Measurements from ENCODE around the gene CLDN4. TPM values are rescaled to one million over a fixed set of nuclear protein-coding genes. Genes with fewer than 3 reads are reported as not detected.
A peak's percentile ranks its signal among the peaks of the same experiment; 100 is the strongest.

Gene CLDN4
- polyA plus RNA-seq, 6 donors from 2014 or later = 0.08 to 0.13 TPM; not detected in 4

- no peak overlapping the region for H3K4me3 Mint-ChIP-seq
- ATAC-seq (ENCODE audit: low read depth in 2 of 2) = no peak
- no peaks in the 10 kb centered on the region for H3K36me3 Mint-ChIP-seq
- DNase-seq = no peak
- peak overlapping the region in 1 of 6 donors; percentile 69 for H3K27ac Mint-ChIP-seq
- H3K9me3 Mint-ChIP-seq = no peaks in the 10 kb centered on the region
- peaks cover 0 to 4% (median 0%) of the 10 kb centered on the region in 3 donors for H3K4me1 Mint-ChIP-seq
- H3K27me3 Mint-ChIP-seq = peaks cover 4 to 42% (median 14%) of the 10 kb centered on the region in 3 donors
Observed at GRCh38 chr7:73879977-73880681, 49.3 kb downstream of the CLDN4 start.

GRCh38 chr7:73880755-73881328 is 50.0 kb downstream of the CLDN4 start:
- H3K4me3 Mint-ChIP-seq = no peak overlapping the region
- peaks cover 4 to 47% (median 17%) of the 10 kb centered on the region in 3 donors for H3K27me3 Mint-ChIP-seq
- DNase-seq (no peak), ATAC-seq (ENCODE audit: low read depth in 2 of 2) (no peak)
- peaks cover 0 to 4% (median 0%) of the 10 kb centered on the region in 3 donors for H3K4me1 Mint-ChIP-seq
- no peaks in the 10 kb centered on the region for H3K9me3 Mint-ChIP-seq
- H3K36me3 Mint-ChIP-seq = no peaks in the 10 kb centered on the region
- H3K27ac Mint-ChIP-seq = no peak overlapping the region

DNA sequence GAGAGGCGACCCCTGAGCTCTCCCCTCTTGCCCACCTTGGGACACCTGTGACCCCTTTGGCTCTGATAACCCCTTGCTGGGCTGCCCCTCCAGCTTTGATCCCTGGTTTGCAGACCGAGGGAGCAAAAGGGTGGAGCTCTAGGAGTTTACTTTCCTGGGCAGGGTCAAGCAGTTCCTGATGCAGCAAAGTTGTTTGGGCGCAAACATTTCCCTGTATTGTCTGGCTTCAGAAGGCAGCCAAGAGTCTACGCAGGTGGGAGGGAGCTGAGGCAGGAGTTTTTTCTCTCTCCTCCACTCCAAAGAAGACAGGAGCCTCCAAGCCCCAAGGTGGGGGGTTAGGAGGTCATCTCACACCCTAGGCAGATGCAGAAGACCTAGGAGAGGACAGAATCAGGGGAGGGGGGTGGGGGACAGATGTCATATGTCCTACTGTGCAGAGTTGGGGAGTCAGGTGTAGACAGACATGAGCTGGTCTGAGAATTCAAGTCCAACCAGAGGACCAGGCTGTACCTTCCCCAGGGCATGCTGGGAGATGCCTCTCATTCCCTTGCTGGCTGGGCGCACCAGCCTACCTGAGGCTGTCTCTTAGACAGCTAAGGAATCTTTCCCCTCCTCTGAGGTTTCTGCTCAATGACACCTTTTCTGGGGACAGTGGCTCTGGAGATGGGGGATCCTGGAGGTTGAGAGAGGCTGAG is 50.7 kb downstream of the CLDN4 start:
- H3K27me3 Mint-ChIP-seq = peaks cover 8 to 48% (median 19%) of the 10 kb centered on the region in 3 donors
- no peaks in the 10 kb centered on the region for H3K9me3 Mint-ChIP-seq
- no peak overlapping the region for H3K27ac Mint-ChIP-seq
- ATAC-seq (ENCODE audit: low read depth in 2 of 2) = no peak
- no peak for DNase-seq
- no peaks in the 10 kb centered on the region for H3K36me3 Mint-ChIP-seq
- H3K4me3 Mint-ChIP-seq = no peak overlapping the region
- H3K4me1 Mint-ChIP-seq = peaks cover 0 to 4% (median 0%) of the 10 kb centered on the region in 3 donors

DNA sequence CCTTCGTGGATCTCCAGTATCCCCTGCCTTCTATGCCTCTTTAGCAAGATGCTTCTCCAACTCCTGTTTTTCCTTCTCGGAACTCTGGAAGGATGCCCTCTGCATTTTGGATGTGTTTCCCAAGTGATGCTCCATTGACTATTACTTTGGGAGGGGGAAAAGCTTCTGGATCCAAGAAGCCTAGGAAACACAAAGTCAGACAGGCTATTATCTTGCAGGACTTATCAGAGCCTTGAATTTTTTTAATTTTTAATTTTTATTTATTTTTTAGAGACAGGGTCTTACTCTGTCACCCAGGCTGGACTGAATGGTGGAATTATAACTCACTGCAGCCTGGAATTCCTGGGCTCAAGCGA is 51.2 kb downstream of the CLDN4 start:
- Mint-ChIP-seq H3K4me1 (peaks cover 0 to 4% (median 0%) of the 10 kb centered on the region in 3 donors), H3K27me3 (peaks cover 8 to 48% (median 23%) of the 10 kb centered on the region in 3 donors), H3K27ac (no peak overlapping the region), H3K36me3 (no peaks in the 10 kb centered on the region), H3K9me3 (no peaks in the 10 kb centered on the region), H3K4me3 (no peak overlapping the region)
- DNase-seq = no peak
- no peak for ATAC-seq (ENCODE audit: low read depth in 2 of 2)

Other genes starting within 250 kb of the CLDN4 start
- gene MLXIPL, start 206.5 kb upstream of the CLDN4 start, polyA plus RNA-seq (ENCODE audit: low read depth in 6 of 6) = not detected
- under 1 TPM in 1 of 6 donors, not detected in 5; 0.23 TPM for gene VPS37D, start 163.2 kb upstream of the CLDN4 start, polyA plus RNA-seq (ENCODE audit: low read depth in 6 of 6)
- gene DNAJC30, start 147.5 kb upstream of the CLDN4 start, polyA plus RNA-seq (ENCODE audit: low read depth in 6 of 6) = 10 to 100 TPM in 5 of 6 donors, 1 to 10 TPM in 1; 9.9 to 15.4 (median 12.2) TPM
- gene BUD23, start 147.4 kb upstream of the CLDN4 start, polyA plus RNA-seq (ENCODE audit: low read depth in 6 of 6) = 100 to 1,000 TPM; 129 to 249 (median 148) TPM
- 1 to 10 TPM in 2 of 6 donors, under 1 TPM in 4; 0.35 to 2.3 (median 0.84) TPM for gene STX1A, start 111.3 kb upstream of the CLDN4 start, polyA plus RNA-seq (ENCODE audit: low read depth in 6 of 6)
- 10 to 100 TPM in 5 of 6 donors, not detected in 1; 10.8 to 18.9 (median 14.0) TPM for gene ABHD11, start 92.2 kb upstream of the CLDN4 start, polyA plus RNA-seq (ENCODE audit: low read depth in 6 of 6)
- not detected for gene CLDN3, start 60.7 kb upstream of the CLDN4 start, polyA plus RNA-seq (ENCODE audit: low read depth in 6 of 6)
- 1 to 10 TPM in 3 of 6 donors, under 1 TPM in 1, not detected in 2; 0.61 to 3.9 (median 1.6) TPM for gene METTL27, start 11.5 kb downstream of the CLDN4 start, polyA plus RNA-seq (ENCODE audit: low read depth in 6 of 6)
- gene TMEM270, start 30.2 kb downstream of the CLDN4 start, polyA plus RNA-seq (ENCODE audit: low read depth in 6 of 6) = not detected
- not detected for gene ELN, start 197.2 kb downstream of the CLDN4 start, polyA plus RNA-seq (ENCODE audit: low read depth in 6 of 6)